ENCODE measurements around the gene ARL8B.

- TF ChIP-seq, protein P1, sequence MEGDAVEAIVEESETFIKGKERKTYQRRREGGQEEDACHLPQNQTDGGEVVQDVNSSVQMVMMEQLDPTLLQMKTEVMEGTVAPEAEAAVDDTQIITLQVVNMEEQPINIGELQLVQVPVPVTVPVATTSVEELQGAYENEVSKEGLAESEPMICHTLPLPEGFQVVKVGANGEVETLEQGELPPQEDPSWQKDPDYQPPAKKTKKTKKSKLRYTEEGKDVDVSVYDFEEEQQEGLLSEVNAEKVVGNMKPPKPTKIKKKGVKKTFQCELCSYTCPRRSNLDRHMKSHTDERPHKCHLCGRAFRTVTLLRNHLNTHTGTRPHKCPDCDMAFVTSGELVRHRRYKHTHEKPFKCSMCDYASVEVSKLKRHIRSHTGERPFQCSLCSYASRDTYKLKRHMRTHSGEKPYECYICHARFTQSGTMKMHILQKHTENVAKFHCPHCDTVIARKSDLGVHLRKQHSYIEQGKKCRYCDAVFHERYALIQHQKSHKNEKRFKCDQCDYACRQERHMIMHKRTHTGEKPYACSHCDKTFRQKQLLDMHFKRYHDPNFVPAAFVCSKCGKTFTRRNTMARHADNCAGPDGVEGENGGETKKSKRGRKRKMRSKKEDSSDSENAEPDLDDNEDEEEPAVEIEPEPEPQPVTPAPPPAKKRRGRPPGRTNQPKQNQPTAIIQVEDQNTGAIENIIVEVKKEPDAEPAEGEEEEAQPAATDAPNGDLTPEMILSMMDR (IDR thresholded peaks at IDR 0.05): no peak
- TF ChIP-seq EZH2 (IDR thresholded peaks at IDR 0.05; ENCODE audit: borderline replicate concordance, insufficient read depth, low read depth, low read length, poor library complexity, severe bottlenecking): no peak
Observed at GRCh38 chr3:5195605-5196004, 73.5 kb downstream of the ARL8B start.
